SIG-M5 treated with dmso at 0.1 percent for 504 hours (cell line): ENCODE measurements around the gene RAPGEF6.
"Not testable (repeated sequence)": the region's sequence is repeated elsewhere in the genome, so short reads cannot be mapped to it uniquely, and the experiment has no call there.

Source experiments
- DNase-seq: peaks from one replicate; lab custom pipeline; 2025; ENCODE audit not compliant: unreplicated experiment; lab: John Stamatoyannopoulos, UW

Gene RAPGEF6

DNA sequence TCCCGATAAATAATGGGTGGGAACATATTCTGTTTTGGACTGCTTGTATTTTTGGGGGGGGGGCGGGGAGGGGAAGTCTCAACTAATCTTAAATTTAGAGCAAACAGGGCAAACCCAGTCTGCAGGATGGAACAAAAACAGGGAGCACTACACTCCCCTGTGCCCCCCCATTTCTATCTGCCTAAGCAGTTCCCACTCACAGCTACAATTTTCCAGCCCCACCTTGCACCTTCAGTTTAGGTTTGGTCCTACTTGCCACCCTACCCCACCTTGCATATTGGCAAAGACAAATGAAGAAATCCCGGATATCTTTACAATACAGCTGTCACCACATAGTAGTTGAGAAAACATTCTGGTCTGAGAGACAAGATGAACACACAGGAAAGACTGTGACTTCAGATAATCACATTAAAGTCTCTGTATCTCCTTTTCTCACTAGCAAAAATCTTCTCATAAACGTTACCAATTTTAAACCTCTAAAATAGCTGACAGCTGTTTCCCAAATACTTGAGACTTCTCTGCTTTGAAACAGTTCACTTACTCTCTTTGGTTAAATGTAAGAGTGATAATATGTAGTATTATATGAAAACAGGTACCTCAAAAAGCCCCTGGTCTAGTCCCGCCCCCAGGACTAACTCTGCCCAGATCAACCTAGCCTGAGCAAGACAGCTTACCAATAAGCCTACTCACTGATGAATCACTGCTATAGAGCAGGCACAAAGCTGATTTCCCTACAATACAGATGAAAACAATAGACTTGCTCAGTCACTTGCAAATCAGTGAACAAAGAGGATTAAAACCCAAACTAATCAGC is 5.2 kb upstream of the RAPGEF6 start:
- DNase-seq, result no peak

DNA sequence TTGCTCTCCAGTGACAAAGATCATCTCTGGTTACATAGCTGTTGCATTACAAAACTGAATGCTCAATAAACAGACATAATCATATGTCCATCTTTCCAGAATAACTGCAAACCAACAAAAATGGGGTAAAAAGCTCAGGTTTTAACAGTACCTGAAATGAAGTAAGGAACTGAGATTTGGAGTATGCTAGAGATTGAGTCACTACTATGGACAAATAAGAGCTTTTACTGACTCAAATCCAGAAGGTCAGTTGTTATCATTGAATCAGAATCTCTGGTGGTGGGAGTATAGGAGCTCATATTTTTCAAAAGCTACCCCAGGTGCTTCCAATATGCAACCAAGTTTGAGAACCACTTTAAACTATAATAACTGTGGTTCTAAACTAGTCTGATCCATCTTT is 4.1 kb upstream of the RAPGEF6 start:
- no peak for DNase-seq

DNA sequence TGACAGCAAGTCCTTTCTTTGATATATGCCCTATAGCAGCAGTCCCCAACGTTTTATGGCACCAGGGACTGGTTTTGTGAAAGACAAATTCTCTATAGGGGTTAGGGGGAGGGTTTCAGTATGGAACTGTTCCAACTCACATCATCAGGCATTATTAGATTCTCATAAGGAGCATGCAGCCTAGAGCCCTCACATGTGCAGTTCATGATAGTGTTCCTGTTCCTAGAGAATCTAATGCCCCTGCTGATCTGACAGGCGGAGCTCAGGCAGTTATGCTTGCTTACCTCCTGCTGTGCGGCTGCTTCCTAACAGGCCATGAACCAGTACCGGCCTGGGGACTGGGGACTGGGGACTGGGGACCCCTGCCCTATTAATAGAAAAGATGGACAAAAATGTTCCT is 2.7 kb upstream of the RAPGEF6 start:
- no peak for DNase-seq

GRCh38 chr5:131635684-131636572 is 899 bp upstream of the RAPGEF6 start:
- peak; percentile 76 for DNase-seq

- peak; percentile 73 for DNase-seq
Observed at GRCh38 chr5:131634666-131634995, 398 bp downstream of the RAPGEF6 start.

DNA sequence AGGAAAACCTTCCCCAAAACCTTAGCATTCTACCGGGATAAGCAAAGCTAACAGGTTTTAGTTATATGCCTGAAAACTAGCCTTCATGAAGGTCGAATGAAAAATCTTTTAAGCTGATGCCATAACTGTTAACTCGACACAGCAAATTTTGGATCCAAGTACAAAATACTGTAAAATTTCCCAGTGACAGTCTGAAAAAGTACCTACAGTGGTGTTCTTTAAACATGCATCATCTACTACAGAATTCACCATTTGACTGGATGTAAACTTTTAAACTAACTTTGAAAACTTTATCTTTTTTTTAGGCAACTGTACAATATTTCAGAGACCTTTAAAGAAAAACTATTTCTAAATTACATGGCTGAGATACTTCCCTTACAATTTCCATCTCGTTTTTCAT is 791 bp downstream of the RAPGEF6 start:
- no peak for DNase-seq

- DNase-seq, result no peak
Observed at GRCh38 chr5:131633830-131634229, 1.2 kb downstream of the RAPGEF6 start.

DNA sequence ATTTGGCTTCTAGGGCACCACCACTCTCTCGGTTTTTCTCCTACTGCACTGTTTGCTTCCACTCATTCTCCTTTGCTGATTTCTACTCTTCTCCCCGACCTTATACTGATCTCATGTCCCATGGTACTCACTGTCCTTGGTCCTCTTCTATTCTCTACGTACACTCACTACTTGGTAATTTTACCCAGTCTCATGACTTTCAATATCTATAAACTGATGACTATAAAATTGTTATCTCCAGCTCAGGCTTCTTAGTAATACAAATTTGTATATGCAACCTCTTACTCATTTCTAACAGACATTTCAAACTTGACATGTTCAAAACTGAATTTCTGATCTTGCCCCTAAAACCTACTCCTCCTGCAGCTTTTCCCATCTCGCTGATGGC is 4.1 kb downstream of the RAPGEF6 start:
- DNase-seq, result no peak

DNA sequence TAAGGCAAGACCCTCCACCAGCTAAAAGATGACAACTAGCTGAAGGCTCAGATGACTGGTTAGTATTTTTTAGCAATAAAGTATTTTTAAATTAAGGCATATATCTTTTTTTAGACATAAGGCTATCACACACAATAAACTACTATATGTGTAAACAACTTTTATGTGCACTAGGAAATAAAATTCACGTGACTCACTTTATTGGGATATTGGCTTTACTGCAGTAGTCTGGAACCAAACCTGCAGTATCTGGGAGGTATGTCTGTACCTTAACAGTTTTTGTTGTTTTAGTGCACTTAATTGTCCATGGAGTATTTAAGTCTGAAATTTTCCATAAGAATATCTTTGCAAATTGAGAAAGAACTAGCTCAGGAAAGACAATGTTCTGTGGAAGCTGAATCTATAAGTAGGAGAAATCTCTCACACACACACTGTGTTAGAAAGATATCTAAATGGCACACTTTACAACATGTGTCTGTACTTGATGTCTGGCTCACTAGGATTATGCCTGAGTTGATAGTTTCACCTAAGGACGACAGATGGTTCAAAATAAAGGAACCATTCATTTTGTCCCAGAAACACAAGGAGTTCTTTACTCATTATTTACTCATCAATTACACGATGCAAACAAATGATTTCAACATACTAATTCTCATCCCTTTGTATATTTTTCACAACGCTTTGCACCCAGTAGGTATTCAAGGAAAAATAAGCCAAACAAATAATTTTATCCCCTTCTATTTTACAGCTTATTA is 4.6 kb downstream of the RAPGEF6 start:
- DNase-seq, result no peak

DNA sequence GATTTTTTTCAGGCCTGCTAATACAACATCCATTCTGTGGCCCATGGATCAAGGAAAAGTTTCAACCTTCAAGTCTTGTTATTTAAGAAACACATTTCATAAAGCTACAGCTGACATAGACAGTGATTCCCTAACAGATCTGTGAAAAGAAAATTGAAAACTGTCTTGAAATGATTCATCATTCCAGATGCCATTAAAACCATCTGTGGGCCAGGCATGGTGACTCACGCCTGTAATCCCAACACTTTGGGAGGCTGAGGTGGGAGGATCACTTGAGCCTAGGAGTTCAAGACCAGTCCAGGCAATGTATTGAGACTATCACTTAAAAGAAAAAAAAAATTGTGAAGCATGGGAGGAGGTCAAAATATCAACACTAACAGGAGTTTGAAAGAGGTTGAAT is 6.0 kb downstream of the RAPGEF6 start:
- no peak for DNase-seq

- no peak for DNase-seq
Observed at GRCh38 chr5:131627207-131627865, 7.7 kb downstream of the RAPGEF6 start.

- no peak for DNase-seq
Observed at GRCh38 chr5:131622633-131623032, 12.4 kb downstream of the RAPGEF6 start.

- not testable (repeated sequence) for DNase-seq
Observed at GRCh38 chr5:131621164-131621563, 13.9 kb downstream of the RAPGEF6 start.

- no peak for DNase-seq
Observed at GRCh38 chr5:131619102-131619501, 15.9 kb downstream of the RAPGEF6 start.

GRCh38 chr5:131617140-131617822 is 17.7 kb downstream of the RAPGEF6 start:
- DNase-seq, result no peak

GRCh38 chr5:131615957-131616356 is 19.1 kb downstream of the RAPGEF6 start:
- no peak for DNase-seq

DNA sequence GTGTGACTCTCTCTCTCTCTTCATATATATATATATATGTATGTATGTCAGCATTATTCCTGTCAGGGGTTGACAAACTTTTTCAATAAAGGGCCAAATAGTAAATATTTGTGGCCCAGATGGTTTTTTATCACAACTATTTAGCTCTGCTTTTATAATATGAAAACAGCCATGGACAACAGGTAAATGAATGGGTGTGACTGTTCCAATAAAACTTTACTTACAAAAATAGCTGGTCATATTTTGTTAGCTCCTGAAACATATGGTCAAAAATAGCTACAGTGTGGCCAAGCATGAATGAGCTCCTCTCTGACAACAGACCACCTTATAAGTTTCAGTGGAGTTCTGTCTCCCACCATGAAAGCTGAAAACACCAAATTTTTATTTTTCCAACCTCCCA is 21.6 kb downstream of the RAPGEF6 start:
- DNase-seq, result no peak

DNA sequence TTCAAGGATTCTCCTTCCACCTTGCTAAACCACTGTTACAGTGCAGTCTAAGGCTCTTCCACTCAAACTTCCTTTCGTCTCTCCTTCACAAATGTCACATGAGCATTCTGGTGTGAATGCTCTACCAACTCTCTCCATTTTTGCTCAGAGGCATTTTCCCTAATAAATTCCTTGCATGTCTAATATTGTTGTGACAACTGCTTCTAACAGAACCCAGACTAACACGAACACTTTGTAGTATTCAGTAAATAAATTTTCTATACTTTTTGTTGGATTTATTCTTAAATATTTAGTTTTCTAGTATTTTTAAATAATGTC is 24.0 kb downstream of the RAPGEF6 start:
- no peak for DNase-seq

- DNase-seq, result peak; percentile 9
Observed at GRCh38 chr5:131610198-131611063, 24.6 kb downstream of the RAPGEF6 start.

DNA sequence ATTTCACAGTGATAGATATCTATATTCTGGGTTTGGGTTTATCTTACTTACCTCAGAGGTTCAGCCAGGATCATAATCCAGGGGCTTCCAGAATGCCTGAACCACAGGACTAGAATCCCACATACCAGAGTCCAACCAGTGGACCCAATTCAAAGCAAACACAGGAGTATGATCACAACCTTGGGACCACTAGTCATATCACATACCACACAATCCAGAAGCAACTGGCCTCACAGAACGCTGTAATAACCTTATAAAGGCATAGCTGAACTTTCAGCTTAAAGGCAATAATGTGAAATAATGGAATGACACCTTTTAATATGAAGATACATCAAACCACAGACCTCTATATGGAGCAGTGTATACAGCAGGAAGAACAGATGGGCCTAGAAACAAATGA is 25.3 kb downstream of the RAPGEF6 start:
- no peak for DNase-seq
